Measurements from ENCODE around the gene USP32.

USP32 gene

DNA sequence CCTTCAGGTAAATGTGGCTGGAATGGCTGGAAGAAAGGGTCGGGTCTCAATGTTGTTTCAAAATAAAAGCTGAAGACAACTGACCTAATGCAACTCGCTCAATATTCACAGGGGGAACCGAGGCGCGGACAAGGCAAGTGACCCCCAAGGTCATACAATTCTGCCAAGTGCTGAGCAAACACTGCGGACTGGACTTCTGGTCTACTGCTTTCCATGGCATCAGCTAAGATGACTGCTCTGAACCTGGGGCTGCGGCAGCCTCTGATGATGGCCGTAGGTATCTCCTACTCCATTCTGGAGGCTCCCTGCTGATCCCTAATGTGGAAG lies 220.2 kb downstream of the USP32 start:
- DNase-seq (ENCODE audit: low spot score) = no peak

- peak; percentile 67 for DNase-seq (ENCODE audit: low spot score)
Observed at GRCh38 chr17:60170835-60171752, 220.8 kb downstream of the USP32 start.

DNA sequence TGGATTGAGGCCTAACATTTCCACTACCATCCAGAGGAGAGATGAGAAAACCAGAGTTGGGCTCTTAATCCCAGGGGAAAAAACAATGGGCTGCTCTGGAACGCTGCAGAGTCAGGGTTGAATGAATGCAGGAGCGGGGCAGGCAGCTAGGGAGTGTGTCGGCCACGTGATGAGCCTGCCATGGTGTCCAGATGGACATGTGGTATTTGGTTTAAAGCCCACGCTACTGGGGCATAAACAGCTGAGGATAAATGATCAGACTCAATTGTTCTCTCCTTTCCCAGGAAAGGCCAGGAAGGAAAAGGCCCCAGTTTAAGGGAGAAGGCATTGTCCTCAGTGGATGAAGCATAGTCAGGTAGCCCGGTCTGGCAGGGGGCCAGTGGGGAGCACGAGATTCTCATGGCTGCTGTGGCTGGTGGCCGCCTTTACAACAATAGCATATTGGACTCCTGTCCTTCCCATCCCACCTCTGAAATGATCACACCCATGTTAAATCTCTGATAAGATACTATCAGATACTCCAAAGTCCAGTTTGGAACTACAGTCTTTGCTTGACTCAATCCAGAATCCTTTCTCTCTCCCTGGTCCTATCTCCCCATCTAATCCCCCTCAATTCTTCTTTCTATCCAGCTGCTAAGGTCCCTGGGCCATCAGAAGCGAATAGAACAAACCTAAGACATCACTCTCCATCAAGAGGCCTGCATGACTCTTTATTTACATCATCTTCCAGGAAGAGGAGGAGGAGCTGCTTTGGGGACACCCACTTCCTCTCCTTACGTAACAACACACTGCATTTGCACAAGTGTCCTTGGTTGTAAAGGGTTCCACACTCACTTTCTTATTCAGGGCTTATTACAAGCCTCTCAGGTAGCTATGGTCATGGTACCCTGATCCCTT lies 221.8 kb downstream of the USP32 start:
- peak; percentile 63 for DNase-seq (ENCODE audit: low spot score)

DNA sequence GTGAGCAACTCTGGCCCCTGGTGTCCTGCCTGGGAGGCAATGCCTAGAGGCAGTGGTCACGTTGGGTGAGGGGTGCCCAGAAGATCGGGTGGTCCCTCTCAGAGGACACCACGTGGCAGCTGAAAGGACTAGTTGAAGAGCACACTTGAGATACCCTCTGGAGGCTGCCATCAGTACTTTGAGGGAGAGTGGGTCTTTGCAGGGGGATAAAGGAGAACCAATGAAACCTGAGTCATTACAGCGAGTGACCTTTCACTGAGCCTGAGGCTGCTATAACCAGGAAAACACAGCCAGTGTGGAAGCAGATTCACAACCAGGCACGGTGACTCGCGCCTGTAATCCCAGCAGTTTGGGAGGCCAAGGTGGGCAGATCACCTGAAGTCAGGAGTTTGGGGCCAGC lies 223.3 kb downstream of the USP32 start:
- no peak for DNase-seq (ENCODE audit: low spot score)

- DNase-seq (ENCODE audit: low spot score) = no peak
Observed at GRCh38 chr17:60167065-60167741, 224.7 kb downstream of the USP32 start.

GRCh38 chr17:60165971-60166370 lies 226.0 kb downstream of the USP32 start:
- DNase-seq (ENCODE audit: low spot score) = no peak

DNA sequence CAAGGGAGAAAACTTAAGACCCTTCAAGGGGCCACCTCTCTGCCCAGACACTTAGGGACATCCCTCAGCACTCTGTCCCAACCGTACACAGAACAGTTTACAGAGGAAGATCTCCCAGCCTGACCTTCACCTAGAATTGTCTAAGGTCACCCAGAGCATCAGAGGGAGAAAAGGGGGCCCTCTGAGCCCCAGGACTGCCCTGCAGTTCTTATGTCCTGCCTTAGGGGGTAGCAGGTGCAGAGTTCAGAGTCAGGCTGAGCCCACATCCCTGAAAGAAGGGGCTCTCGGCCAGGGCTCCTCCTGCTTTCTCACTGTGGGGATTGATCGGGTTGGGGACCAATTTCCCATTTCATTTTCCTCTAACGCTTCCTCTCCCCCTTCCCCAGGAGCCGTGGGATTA lies 226.7 kb downstream of the USP32 start:
- DNase-seq (ENCODE audit: low spot score) = peak; percentile 3

DNA sequence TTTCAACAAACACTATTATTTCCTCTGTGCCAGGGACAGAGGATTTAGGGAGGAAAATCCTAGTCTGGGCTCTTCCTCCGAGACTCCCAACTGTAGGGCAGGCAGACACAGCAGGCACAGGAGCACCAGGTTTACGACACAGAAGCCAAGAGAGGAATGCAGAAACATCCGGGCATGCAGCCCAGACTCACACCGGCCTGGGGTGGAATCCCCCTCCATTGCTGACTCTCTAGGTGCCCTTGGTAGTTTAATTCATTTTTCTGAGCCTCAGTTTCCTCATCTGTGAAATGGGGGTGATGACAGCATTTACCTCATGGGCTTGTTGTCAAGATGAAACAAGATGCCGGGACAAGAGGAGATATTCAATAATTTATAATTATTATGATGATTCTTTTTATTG lies 227.2 kb downstream of the USP32 start:
- peak; percentile 23 for DNase-seq (ENCODE audit: low spot score)

- no peak for DNase-seq (ENCODE audit: low spot score)
Observed at GRCh38 chr17:60164164-60164563, 227.8 kb downstream of the USP32 start.

GRCh38 chr17:60163108-60163784 lies 228.7 kb downstream of the USP32 start:
- DNase-seq (ENCODE audit: low spot score) = no peak

DNA sequence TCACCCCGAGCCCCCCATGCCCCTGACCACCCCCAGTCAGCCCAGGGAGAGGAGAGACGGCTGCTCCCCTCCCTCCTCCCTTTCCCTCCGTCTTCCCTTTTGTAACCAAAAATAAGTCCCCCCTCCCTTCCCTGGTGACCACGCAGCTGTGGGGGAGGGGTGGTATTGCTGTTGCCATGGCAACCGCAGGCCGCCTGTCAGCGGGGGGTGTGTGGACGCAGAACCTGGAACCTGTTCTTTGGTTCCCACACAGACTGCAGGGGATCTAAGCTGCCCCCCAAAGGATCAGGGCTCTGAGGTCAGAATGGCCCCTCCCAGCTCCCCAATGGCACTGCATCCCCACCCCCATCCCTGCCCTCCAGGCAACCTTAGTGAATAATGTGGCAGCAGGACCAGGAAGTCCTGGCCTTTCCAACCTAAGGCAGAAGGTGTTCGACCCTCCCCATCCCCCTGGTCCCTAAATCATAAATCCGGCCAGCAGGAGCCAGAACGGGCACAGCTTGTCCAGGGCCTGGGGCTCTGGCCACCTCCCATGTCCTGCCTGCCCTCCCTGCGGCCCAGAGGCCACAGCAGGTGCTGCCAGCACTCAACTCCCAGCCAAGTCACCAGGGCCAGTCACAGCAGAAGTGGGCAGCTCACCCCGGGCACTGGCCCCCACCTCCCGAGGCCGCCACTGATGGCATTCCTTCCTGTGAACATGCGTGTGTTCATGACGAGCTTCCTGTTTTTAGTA lies 230.2 kb downstream of the USP32 start:
- DNase-seq (ENCODE audit: low spot score) = peak; percentile 79

DNA sequence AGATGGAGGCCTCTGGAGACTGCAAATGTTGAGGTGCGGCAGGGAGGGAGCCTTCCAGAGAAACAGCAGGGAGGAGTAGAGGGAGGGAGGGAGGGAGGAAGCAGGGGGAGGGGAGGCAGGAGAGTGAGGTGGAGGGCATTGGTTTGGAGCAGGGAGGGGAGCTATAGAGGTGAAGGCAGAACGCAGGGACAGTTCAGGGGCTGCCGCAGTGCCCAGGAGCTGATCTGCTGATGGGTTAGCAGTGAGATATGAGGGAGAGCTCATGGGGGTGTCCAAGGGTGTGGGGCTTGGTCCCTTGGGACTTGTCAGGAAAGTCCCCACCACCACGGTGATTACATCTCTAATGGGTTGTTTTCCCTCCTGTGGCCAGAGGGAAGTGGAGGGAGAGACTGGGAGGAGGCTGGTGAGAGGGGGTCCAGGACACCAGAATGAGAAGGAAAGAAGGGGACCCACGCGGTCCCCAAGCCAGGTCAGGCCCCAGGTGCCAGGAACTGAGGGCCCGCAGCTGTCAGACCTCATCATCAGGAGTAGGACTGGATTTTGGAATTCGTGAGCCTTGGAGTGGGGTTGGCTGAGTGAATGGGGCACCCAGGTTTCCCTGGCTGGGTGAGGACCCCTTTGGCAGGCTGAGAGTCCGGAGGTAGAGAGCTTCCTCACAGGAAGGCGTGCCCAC lies 231.0 kb downstream of the USP32 start:
- DNase-seq (ENCODE audit: low spot score) = no peak

DNA sequence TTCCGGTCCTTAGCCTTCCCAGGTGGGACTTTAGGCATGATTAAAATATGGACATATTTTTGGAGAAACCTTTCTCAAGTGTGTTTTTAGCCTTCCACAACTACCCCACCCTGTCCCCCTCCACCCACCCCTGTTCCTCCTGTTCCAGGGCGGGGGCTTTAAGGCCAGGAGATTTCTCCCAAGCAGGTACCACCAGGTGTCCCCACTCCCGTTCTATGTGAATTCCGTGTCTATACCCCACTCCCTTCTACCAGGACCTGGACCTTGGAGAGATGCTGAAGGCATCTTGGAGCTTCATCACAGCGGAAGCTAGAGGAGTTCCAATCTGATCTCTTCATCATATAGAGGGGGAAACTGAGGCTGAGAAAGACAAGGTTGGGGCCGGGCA lies 232.5 kb downstream of the USP32 start:
- DNase-seq (ENCODE audit: low spot score) = no peak

DNA sequence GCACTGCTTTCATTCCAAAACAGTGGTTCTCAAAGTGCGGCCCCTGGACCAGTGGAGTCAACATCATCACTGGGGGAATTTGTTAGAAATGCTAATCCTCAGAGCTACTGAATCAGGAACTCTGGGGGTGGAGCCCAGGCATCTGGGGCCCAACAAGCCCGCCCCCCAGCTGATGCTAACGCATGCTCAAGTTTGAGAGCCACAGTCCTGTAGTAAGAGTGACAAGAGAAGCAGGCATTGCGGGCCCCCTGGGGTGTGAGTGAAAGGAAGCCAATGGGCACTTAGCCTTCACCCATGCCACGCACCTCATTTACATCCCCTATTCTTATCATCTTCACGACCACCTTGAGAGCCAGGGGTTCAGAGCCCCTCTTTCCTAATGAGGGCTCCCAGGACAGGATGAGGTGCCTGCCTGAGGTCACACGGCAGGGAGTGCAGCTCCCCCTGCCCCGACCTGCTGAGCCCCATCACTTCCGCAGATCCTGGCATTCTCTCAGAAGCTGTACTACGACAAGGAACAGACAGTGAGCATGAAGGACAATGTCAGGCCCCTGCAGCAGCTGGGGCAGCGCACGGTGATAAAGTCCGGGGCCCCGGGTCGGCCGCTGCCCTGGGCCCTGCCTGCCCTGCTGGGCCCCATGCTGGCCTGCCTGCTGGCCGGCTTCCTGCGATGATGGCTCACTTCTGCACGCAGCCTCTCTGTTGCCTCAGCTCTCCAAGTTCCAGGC lies 233.0 kb downstream of the USP32 start:
- DNase-seq (ENCODE audit: low spot score) = peak; percentile 23

DNA sequence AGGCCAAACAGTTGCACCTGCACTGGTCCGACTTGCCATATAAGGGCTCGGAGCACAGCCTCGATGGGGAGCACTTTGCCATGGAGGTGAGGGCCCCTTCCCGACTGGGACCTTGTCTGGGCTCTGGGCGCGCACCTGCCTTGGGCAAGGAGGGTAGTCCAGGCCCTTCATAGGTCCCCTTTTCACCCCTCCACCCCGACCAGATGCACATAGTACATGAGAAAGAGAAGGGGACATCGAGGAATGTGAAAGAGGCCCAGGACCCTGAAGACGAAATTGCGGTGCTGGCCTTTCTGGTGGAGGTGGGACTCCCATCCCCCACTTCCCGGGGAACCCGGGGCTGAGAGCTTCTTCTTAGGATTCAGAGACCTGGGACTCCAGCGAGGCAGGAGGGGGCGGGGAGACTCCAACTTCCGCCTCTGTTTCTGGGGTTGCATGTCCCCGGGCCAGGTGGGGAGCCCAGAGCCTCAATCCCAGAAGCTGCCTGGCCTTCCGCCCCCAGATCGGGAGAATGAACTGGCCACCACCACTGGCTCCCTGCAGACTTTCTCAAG lies 234.4 kb downstream of the USP32 start:
- DNase-seq (ENCODE audit: low spot score) = no peak

DNA sequence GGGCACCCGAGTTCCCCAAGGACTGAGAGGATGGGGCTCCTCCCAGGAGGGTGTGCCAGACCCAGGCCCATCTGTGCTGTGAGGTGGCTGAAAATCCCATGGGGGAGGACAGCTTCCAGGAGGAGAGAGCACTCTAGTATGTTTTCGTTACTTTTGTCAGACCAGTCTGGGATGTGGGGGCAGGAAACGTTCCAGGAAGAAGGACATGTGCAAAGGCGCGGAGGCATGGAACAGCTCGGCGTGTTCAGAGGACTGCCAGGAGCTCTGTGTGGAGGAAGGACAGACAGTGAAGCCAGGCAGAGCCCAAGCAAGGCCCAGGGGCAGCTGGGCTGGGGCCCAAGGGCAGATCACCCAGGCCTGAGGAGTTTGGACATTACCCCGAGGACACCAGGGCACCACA lies 235.2 kb downstream of the USP32 start:
- DNase-seq (ENCODE audit: low spot score) = no peak

DNA sequence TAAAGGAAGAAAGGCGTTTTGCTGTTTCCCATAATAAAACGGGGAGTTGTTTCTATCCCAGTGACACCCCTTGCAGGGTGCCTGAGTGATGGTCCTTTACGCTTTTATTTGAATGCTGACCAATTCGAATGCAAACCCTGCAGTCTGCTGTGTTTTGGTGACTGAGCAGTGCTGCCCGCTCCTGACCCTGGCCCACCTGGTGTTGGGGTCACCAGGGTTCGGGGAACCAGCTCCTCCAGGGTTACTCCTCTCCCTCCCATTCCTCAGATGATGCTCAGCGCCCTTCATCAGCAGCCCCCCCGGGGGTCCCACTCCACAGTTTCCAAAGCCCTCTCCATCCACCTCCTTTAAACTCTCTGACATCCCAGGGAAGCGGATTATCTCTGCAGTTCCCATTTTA lies 236.1 kb downstream of the USP32 start:
- no peak for DNase-seq (ENCODE audit: low spot score)

DNA sequence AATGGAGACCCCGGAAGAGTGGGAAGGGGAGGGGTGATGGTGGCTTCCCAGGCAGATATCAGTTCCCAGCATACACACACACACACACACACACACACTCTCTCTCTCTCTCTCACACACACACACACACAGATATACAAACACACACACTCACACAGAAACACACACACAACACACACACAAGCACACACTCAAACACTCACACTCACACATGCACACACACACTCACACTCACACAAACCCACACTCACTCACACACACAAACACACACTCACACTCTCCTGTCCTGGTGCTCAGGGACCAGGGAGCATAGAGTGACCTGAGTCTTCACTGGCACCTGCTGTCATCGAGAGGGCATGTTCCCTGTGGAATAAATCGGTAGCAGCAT lies 236.5 kb downstream of the USP32 start:
- no peak for DNase-seq (ENCODE audit: low spot score)

- peak; percentile 74 for DNase-seq (ENCODE audit: low spot score)
Observed at GRCh38 chr17:60154616-60155426, 237.1 kb downstream of the USP32 start.

Measured in cerebellar cortex (tissue), 1 donor.